DOHH2 (cell line): Measurements from ENCODE around the gene HEXIM1.
A peak's percentile ranks its signal among the peaks of the same experiment; 100 is the strongest.

Experiments
- H3F3A ChIP-seq: fragments of 200-600 bp; sonication (generic), shearing (Covaris generic); 2 replicates; pipeline ENCODE4 v1.6.0; 2016; ENCODE audit warnings: antibody characterized with exemption, mild to moderate bottlenecking; ENCODE audit not compliant: control insufficient read depth, insufficient read depth
- H3K27ac ChIP-seq: fragments of 200-600 bp; sonication (generic); 2 replicates; pipeline ENCODE4 v1.5.1; 2014; ENCODE audit warnings: low read depth, mild to moderate bottlenecking, low read length, moderate library complexity
- H3K27me3 ChIP-seq: fragments of 200-600 bp; sonication (generic); 2 replicates; pipeline ENCODE4 v1.6.1; 2014; ENCODE audit warnings: mild to moderate bottlenecking, low read length, mixed read lengths; ENCODE audit not compliant: control insufficient read depth
- H3K36me3 ChIP-seq: fragments of 200-600 bp; sonication (generic); 2 replicates; pipeline ENCODE4 v1.6.1; 2014; ENCODE audit warnings: mild to moderate bottlenecking, low read length, moderate library complexity, mixed read lengths; ENCODE audit not compliant: control insufficient read depth
- H3K4me1 ChIP-seq: fragments of 200-600 bp; sonication (generic); 2 replicates; pipeline ENCODE4 v1.6.1; 2014; ENCODE audit warnings: mild to moderate bottlenecking, low read length, mixed read lengths; ENCODE audit not compliant: control insufficient read depth
- H3K4me2 ChIP-seq: fragments of 200-600 bp; sonication (generic); 2 replicates; pipeline ENCODE4 v1.6.0; 2014; ENCODE audit warnings: mild to moderate bottlenecking, low read length, moderate library complexity
- H3K4me3 ChIP-seq: fragments of 200-600 bp; sonication (generic); 2 replicates; pipeline ENCODE4 v1.5.1; 2014; ENCODE audit warnings: mild to moderate bottlenecking, low read length, mixed read lengths
- H3K79me2 ChIP-seq: fragments of 200-600 bp; sonication (generic); 2 replicates; pipeline ENCODE4 v1.6.1; 2014; ENCODE audit warnings: mild to moderate bottlenecking, low read length, mixed read lengths; ENCODE audit not compliant: control insufficient read depth
- H3K9me2 ChIP-seq: fragments of 200-600 bp; sonication (generic); replicated peaks from 2 replicates; pipeline ENCODE4 v1.6.1; 2014; ENCODE audit warnings: mild to moderate bottlenecking, low read length, mixed read lengths; ENCODE audit not compliant: control insufficient read depth
- H3K9me3 ChIP-seq: fragments of 200-600 bp; sonication (generic); 2 replicates; pipeline ENCODE4 v1.6.1; 2014; ENCODE audit warnings: antibody characterized with exemption, low read length, mixed read lengths; ENCODE audit not compliant: control insufficient read depth, insufficient read depth
- H4K20me1 ChIP-seq: fragments of 200-600 bp; sonication (generic); 2 replicates; pipeline ENCODE4 v1.6.0; 2014; ENCODE audit warnings: low read depth, mild to moderate bottlenecking, antibody characterized with exemption, low read length, moderate library complexity; ENCODE audit not compliant: control insufficient read depth, insufficient read depth
- CTCF ChIP-seq: fragments of 200-600 bp; sonication (generic); IDR thresholded peaks from one replicate; pipeline ENCODE4 v1.5.1; 2014; ENCODE audit warnings: antibody characterized with exemption, mild to moderate bottlenecking, low read depth, low read length; ENCODE audit not compliant: poor library complexity, severe bottlenecking
- EZH2phosphoT487 ChIP-seq: fragments of 200-600 bp; sonication (generic); IDR thresholded peaks from 2 replicates; pipeline ENCODE4 v1.6.1; 2017; ENCODE audit warnings: borderline replicate concordance, mild to moderate bottlenecking, antibody characterized with exemption, low read length, moderate library complexity, mixed read lengths

The HEXIM1 gene

GRCh38 chr17:45170931-45171337, 22.7 kb downstream of the HEXIM1 start:
- no peaks in the 10 kb centered on the region for H3K9me2 ChIP-seq
- H3K27ac ChIP-seq: no peak overlapping the region
- H3K79me2 ChIP-seq: no peaks in the 10 kb centered on the region
- H3K36me3 ChIP-seq: no peaks in the 10 kb centered on the region
- H3K9me3 ChIP-seq: no peaks in the 10 kb centered on the region
- TF ChIP-seq EZH2phosphoT487: no peak
- H3K4me2 ChIP-seq: no peak overlapping the region
- H4K20me1 ChIP-seq: no peaks in the 10 kb centered on the region
- H3K27me3 ChIP-seq: peaks cover 5% of the 10 kb centered on the region; the same call in 1 of the 2 replicates
- no peak overlapping the region for H3K4me3 ChIP-seq
- peaks cover 17% of the 10 kb centered on the region for H3K4me1 ChIP-seq
- H3F3A ChIP-seq: no peaks in the 10 kb centered on the region

- Histone ChIP-seq H3K4me2 (peak overlapping the region; percentile 86), H3K36me3 (no peaks in the 10 kb centered on the region), H3K9me2 (no peaks in the 10 kb centered on the region), H3K4me1 (peaks cover 17% of the 10 kb centered on the region), H3F3A (no peaks in the 10 kb centered on the region), H3K9me3 (no peaks in the 10 kb centered on the region), H4K20me1 (no peaks in the 10 kb centered on the region), H3K79me2 (no peaks in the 10 kb centered on the region), H3K4me3 (peak overlapping the region; percentile 70), H3K27ac (no peak overlapping the region), H3K27me3 (peaks cover 8% of the 10 kb centered on the region; the same call in 1 of the 2 replicates)
- no peak for TF ChIP-seq EZH2phosphoT487
- TF ChIP-seq CTCF: no peak
These were observed 23.3 kb downstream of the HEXIM1 start for GRCh38 chr17:45171338-45172231.

DNA sequence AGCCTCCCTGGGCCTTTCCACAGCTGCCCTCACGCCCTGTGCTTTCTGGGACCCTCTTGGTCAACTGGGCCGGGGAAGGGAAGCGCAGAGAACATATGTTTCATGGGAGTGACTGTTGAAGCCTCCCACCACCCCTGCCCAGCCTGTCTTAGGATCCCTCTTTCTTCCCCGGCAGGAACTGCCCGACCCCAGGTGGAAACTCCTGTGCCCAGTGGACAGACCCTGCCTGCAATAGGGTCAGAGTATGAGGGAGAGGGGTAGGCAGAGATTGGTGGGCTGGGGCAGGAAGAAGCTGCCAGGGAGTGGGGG, 23.9 kb downstream of the HEXIM1 start:
- TF ChIP-seq CTCF: no peak
- no peak for TF ChIP-seq EZH2phosphoT487
- H3K27ac ChIP-seq: no peak overlapping the region
- peak overlapping the region; percentile 70 for H3K4me3 ChIP-seq
- H4K20me1 ChIP-seq: no peaks in the 10 kb centered on the region
- H3K36me3 ChIP-seq: no peaks in the 10 kb centered on the region
- no peaks in the 10 kb centered on the region for H3F3A ChIP-seq
- H3K9me3 ChIP-seq: no peaks in the 10 kb centered on the region
- peaks cover 17% of the 10 kb centered on the region for H3K4me1 ChIP-seq
- peak overlapping the region; percentile 86 for H3K4me2 ChIP-seq
- no peaks in the 10 kb centered on the region for H3K9me2 ChIP-seq
- no peaks in the 10 kb centered on the region for H3K79me2 ChIP-seq
- H3K27me3 ChIP-seq: peaks cover 8% of the 10 kb centered on the region; the same call in 1 of the 2 replicates

DNA sequence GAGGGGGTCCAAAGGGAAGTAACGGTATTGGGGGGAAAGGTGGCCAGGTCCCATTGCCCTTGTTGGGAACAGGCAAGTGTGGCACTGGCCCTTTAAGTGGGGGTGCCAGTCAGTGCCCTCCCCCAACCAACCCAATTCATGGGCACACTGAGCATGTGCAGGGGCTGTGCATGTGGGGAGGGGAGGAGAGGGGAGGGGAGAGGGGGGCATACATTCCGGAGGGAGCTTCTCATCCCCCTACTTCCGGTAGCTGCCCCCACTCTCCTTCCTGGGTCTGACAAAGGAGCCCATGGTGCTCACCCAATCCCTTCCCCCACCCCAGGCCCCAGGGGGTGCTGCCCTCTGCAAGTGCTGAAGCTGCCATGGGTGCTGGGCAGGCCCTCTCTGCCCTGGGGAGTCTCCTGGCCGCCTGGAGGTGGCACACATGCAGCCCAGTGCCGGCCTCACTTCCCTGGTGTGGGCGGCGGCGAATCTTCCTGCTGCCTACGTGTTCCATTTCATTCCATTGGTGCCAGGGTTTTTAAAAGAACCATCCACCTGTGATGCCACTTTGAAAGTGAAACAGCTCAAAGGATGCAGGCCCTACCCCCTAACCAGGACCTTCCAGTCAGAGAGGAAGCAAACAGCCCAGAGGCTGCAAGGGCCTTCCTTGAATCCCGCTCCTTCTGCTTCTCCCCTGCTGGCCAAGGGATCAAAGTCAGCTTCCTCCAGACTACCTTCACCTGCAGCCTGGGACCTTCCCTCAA, 24.4 kb downstream of the HEXIM1 start:
- Histone ChIP-seq H3K4me3 (peak overlapping the region; percentile 70), H3K27ac (peak overlapping the region; percentile 38), H3K79me2 (no peaks in the 10 kb centered on the region), H3K9me3 (no peaks in the 10 kb centered on the region), H3K27me3 (peaks cover 8% of the 10 kb centered on the region; the same call in 1 of the 2 replicates), H3K4me1 (peaks cover 17% of the 10 kb centered on the region), H3K9me2 (no peaks in the 10 kb centered on the region), H3F3A (no peaks in the 10 kb centered on the region), H4K20me1 (no peaks in the 10 kb centered on the region), H3K4me2 (peak overlapping the region; percentile 86), H3K36me3 (no peaks in the 10 kb centered on the region)
- TF ChIP-seq EZH2phosphoT487 (no peak), CTCF (no peak)
